Prostate gland (tissue), 2 donors: Measurements from ENCODE around the gene FOXB1.

Experiments used
- CTCF ChIP-seq, 4 experiments: fragments of 200-600 bp in 2 of 4; fragments of 450-650 bp in 2 of 4; sonication (generic) in 2 of 4; IDR thresholded peaks; 1 replicate in 3 of 4; 2 replicates in 1 of 4; pipeline ENCODE4 v1.5.1; 2016 to 2019; ENCODE audit warnings: antibody characterized with exemption in 4 of 4, mild to moderate bottlenecking in 2 of 4, moderate library complexity in 2 of 4
- POLR2A ChIP-seq: fragments of 450-650 bp; IDR thresholded peaks from one replicate; pipeline ENCODE4 v1.6.1; 2016; ENCODE audit warnings: antibody characterized with exemption, mild to moderate bottlenecking

DNA sequence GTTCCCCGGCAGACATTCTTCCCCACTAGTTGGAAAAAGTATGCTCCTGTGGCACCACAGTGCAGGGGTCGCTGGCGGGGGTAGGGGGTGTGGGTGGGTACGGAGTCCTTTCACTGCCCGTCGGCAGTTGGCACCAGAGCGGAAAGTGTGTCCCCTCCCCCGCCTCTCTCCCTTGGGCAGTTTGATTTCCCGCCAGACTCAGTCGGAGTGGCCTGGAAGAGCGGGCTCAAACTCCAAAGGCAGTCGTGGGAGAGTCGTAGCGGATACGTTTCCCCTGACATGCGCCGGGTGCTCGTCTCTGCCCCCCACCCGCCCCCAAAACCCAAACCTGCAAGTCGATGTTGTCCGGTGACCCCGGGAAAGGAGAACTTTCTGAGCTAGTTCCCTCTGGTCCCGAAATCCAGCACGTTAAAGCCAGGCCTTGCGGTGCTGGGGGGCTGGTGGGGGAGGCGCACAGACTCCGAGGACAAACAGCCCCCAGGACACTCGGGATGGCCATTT lies 4.4 kb upstream of the FOXB1 start:
- TF ChIP-seq POLR2A (no peak), CTCF (IDR thresholded peaks at IDR 0.05) (no peak)
